ENCODE data around the gene MAP3K3. TPM values are rescaled to one million over a fixed set of nuclear protein-coding genes. Genes with fewer than 3 reads are reported as not detected.

MAP3K3 gene
- total RNA-seq, 1 donor from 2014 or later, result 14.5 TPM

GRCh38 chr17:63693411-63694113 lies 71.3 kb downstream of the MAP3K3 start:
- no peak for DNase-seq (ENCODE audit: low read depth)

DNA sequence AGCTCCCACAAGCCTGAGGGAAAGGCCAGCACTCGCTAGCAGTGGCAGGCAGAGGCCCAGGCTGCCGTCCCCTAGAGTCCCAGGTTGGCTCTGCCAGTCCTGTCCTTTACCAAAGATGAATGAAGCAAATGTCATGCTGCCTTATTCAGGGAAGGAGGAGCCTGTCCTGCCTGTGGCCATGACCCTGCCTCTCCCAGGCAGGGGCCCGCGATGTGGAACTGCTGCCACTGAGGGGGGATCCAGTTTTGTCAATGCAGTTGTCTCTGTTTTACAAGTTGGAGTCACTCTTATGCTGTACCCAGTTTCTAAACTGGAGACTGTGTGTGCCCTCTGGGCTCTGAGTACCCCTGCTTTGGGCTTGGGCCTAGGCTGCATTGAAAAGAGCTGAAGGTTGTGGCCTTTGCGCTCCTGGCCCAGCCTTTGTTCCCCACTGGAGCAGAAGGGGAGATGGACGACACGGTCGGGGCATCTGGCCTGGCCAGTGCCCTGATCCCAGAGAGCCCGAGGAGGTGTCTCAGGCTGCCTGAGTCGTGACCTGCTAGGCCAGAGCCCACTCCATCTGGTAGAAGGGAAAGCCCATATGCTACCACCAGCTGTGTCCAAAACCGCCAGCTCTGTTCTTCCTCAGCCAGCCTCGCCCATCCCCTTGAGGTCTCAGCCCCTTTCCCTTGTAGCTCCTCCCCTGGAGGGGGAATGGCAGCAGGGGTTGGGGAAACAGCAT lies 72.2 kb downstream of the MAP3K3 start:
- DNase-seq (ENCODE audit: low read depth), result peak; percentile 24

DNA sequence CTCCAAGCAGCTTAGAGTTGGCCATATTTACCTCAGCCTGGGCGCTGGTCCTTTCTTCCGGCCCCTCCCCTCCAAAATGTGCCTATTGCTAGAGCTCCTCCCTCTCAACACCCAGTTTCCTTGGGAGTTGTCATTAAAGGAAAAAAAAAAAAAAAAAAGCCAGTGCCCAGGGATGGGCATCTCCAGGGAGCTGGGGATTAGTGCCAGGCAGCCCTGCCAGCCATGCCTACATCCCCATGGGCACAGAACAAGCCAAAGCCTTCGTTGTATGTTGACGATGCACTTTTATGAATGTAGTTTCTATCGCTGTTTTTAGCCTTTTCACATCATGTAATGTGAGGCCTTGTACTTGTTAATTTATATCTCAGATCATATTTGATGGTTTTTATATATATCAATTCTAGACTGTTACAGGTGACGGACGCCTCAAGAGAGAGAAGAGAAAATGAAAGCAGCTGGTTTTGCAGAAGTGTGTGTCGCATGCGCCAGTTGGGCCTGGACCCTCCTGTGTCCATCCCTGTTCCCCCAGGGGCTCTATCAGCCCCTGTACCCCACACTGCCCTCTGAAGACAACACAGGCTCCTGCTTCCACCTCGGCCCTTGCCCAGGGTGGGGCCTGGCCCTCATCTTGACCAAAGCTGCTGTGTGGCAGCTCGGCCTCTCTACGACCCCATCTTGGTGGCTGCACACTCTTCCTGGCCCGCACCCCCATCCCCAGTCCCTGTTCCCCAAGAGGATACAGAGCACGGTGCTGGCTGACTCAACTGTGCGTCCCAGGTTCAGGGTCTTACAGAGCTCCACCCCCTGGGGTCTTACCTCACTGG lies 72.9 kb downstream of the MAP3K3 start:
- DNase-seq (ENCODE audit: low read depth), result no peak

DNA sequence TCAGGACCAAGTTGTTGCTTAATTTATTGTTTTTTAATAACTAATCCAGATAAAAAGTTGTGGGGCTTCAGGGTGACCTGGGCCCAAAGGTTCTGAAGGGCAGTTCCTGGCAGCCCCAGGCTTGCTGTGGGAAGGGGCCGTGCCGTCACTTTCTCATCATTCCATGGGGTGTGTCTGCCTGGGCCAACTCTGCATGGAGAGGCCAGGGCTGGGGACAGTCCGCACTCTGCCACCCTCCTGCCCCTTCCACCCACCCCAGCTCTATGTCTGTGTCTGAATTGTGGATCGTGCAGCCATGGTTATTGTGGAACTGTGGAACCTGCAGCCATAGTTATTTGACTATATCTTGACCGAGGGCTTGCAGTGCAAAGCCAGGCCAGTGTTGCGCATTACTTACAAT lies 73.7 kb downstream of the MAP3K3 start:
- no peak for DNase-seq (ENCODE audit: low read depth)

DNA sequence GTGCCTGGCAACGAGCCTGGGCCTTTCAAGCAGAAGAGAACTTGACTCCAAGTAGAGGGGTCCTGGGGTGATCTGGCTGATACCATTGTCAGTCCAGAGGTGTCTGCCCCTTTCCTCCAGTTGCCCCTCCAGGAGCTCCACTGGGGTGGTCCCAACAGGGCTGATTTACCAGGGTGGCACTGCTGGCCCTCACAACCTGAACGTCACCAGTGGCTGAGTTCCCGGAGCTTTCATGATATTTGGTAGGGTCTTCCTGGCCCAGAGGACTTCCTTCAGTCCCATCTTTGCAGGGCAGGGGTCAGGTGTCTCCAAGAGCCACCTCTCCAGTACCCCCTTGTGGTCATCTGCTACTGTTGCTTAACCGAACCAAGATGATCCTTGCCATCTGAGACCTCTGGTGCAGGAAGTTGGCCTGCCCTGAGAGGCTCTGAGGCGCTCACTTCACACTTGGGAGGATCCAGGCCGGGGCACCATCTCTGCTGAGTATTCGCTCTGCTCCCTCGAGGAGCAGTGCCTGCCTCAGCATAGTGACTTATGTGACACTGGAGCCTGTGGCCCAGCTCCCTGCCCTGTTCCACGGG lies 74.3 kb downstream of the MAP3K3 start:
- peak; percentile 24 for DNase-seq (ENCODE audit: low read depth)

GRCh38 chr17:63697341-63698286 lies 75.4 kb downstream of the MAP3K3 start:
- peak; percentile 15 for DNase-seq (ENCODE audit: low read depth)

- DNase-seq (ENCODE audit: low read depth), result no peak
Observed at GRCh38 chr17:63698381-63698885, 76.2 kb downstream of the MAP3K3 start.

GRCh38 chr17:63698886-63699637 lies 76.8 kb downstream of the MAP3K3 start:
- no peak for DNase-seq (ENCODE audit: low read depth)

- peak; percentile 18 for DNase-seq (ENCODE audit: low read depth)
Observed at GRCh38 chr17:63699638-63700527, 77.7 kb downstream of the MAP3K3 start, which contains the start of gene LIMD2. Gene LIMD2, minus strand, starts transcription at chr17:63700125. Its CDS starts 827 bp downstream, at chr17:63699298.

DNA sequence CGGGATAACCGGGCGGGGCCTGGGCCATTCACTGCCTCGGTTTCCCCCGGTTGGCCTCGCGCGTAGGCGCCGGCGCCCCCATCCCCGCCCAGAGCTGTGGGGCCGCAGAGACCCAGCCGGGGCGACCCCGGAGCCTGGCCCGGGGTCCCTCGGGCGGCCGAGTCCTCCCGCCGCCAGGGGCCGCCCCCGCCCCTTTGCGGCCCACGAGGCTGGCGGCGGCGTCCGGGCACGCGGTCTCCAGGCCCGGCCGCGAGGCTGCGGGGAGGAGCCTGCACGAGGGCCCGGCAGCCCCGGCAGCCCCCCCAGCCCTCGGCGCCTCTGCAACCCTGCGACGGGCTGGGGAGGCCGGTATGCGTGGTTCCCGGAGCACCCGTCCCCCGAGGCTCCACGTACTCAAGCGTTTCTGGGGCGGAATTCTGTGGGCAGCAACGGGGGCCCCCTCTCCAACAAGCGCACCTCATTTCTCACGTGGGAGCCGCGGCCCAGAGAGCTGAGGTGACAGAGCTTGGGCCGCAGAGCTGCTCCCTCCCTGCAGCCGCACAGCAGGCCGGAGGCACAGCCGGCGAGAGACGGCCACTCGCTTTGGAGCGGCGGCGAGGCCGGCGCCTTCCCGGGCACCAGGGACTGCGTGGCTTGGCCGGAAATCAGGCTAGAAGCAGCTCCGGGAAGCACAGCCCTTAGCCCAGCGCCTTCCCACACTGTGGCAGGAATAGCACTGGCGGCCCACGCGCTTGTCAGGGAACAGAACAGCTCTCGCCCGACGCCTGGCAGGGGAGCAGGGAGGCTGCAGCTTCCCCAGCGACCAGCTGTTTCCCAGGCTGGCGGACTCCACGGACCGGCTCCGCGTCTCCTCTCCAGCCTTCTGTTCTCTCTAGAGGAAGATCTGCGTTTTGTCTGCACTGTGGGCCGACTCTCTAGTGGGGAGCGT lies 78.6 kb downstream of the MAP3K3 start:
- DNase-seq (ENCODE audit: low read depth), result peak; percentile 6

DNA sequence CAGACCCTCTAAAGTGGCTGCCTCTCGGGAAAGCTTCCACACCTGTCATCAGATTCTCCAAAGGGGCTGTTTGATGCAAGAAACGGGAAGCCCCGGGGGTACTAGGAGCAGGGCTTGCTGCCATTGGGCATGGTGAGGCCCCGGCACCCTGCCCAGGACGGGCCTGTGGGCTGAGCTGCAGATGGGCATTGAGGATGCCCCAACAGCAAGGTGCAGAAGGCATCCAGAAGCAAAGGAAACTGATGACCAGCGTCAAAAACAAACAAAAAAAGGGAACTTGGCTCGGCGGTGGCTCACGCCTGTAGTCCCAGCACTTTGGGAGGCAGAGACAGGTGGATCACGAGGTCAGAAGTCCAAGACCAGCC lies 79.2 kb downstream of the MAP3K3 start:
- DNase-seq (ENCODE audit: low read depth), result no peak

- no peak for DNase-seq (ENCODE audit: low read depth)
Observed at GRCh38 chr17:63701868-63702720, 79.9 kb downstream of the MAP3K3 start.

- no peak for DNase-seq (ENCODE audit: low read depth)
Observed at GRCh38 chr17:63702721-63703015, 80.5 kb downstream of the MAP3K3 start.

- DNase-seq (ENCODE audit: low read depth), result no peak
Observed at GRCh38 chr17:63703029-63703428, 80.8 kb downstream of the MAP3K3 start.

GRCh38 chr17:63703556-63704258 lies 81.5 kb downstream of the MAP3K3 start:
- DNase-seq (ENCODE audit: low read depth), result no peak

DNA sequence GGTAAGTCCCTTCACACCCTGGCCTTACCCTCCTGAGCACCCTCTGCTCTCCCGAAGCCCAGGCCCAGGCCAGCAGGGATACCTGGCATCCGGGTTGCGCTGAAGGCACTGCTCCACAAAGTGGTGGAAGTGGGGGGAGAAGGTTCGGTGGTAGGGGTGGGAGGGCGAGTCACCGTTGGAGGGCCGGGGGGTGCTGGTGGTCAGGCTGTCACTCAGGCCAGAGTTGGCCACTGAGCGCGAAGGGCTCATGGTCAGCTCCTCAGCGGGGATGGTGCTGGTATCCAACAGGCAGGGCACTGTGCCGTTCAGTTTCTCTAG lies 82.0 kb downstream of the MAP3K3 start:
- DNase-seq (ENCODE audit: low read depth), result no peak
